Measurements from ENCODE around the gene LRRC8E. TPM values are rescaled to one million over a fixed set of nuclear protein-coding genes. Genes with fewer than 3 reads are reported as not detected.

Gene LRRC8E
- total and polyA plus RNA-seq, 10 of the 15 experiments (the other 5 are each of a cell fraction or from before 2014, with no cell fraction given), result 0.04 to 0.32 (median 0.25) TPM; not detected in 7

- TF ChIP-seq ATF3 (IDR thresholded peaks at IDR 0.05; ENCODE audit: borderline replicate concordance, extremely low read depth, low read depth, low read length), result no peak
- TF ChIP-seq CBX5 (IDR thresholded peaks at IDR 0.05; ENCODE audit: low read depth), result no peak
- no peak for TF ChIP-seq ZBTB11 (CRISPR knock-in tag; IDR thresholded peaks at IDR 0.05)
- no peak for TF ChIP-seq STAT1 (conservative IDR thresholded peaks at IDR 0.05)
- TF ChIP-seq EED (IDR thresholded peaks at IDR 0.05; ENCODE audit: low read depth), result no peak
- TF ChIP-seq IRF3 (IDR thresholded peaks at IDR 0.05), result no peak
- no peak for TF ChIP-seq JUNB (IDR thresholded peaks at IDR 0.05)
Observed at GRCh38 chr19:7879111-7879807, 9.1 kb upstream of the LRRC8E start (continued).

- no peak overlapping the region for H3K4me3 ChIP-seq
- ATAC-seq (no peak), DNase-seq (ENCODE audit: low read depth, low spot score) (no peak), FAIRE-seq (no peak)
- no peak overlapping the region for H3K27ac ChIP-seq (ENCODE audit: control insufficient read depth, insufficient read depth)
- ChIA-PET SMC1A (ENCODE audit: uncharacterized antibody, unreplicated experiment) (no interaction called here), CTCF (interaction anchor here (0.6 to 1.0 kb wide), 2 partner anchors 21 to 28 kb away, joined by 3 read pairs; no protein-coding TSS in a partner anchor), RAD21 (ENCODE audit: unreplicated experiment) (no interaction called here), POLR2A (no interaction called here)
- in situ Hi-C loops (cut with MboI) (no loop called here), intact Hi-C loops (cut with micrococcal nuclease; ENCODE audit: unreplicated experiment) (no loop called here)
- no peaks in the 10 kb centered on the region for H3K9me3 ChIP-seq (replicated peaks; ENCODE audit: control insufficient read depth, insufficient read depth, low read length)
- no peak overlapping the region for H2AFZ ChIP-seq (ENCODE audit: control insufficient read depth, low read depth, low read length)
- no peaks in the 10 kb centered on the region for H3K36me3 ChIP-seq (ENCODE audit: control insufficient read depth in 2 of 2, insufficient read depth in 2 of 2, low read length in 1 of 2)
- H4K20me1 ChIP-seq (ENCODE audit: control insufficient read depth, insufficient read depth), result no peaks in the 10 kb centered on the region
- H3K79me2 ChIP-seq (ENCODE audit: control insufficient read depth, insufficient read depth, low read length), result no peaks in the 10 kb centered on the region
- H3K4me2 ChIP-seq (ENCODE audit: control insufficient read depth, insufficient read depth), result no peak overlapping the region
- H3K9ac ChIP-seq (ENCODE audit: control insufficient read depth, insufficient read depth, low read length), result no peak overlapping the region
- no TSS peak for BruUV-seq (replicated peaks)
- no peaks in the 10 kb centered on the region for H3K4me1 ChIP-seq (ENCODE audit: control insufficient read depth, insufficient read depth, low read length)
- H3K27me3 ChIP-seq (replicated peaks in 1 of 2; ENCODE audit: control insufficient read depth in 2 of 2, insufficient read depth in 2 of 2, low read length in 1 of 2), result no peaks in the 10 kb centered on the region
- 70% methylated on average over 19 of the region's 19 CpGs for WGBS (ENCODE audit: insufficient coverage, insufficient replicate concordance, low lambda C conversion rate, missing lambda C conversion rate)
- TF ChIP-seq BRCA1 (IDR thresholded peaks at IDR 0.05; ENCODE audit: low read depth, low read length) (no peak), HDAC2 (IDR thresholded peaks at IDR 0.05) (no peak), ELK1 (IDR thresholded peaks at IDR 0.05; ENCODE audit: low read depth, low read length) (no peak), NFYA (IDR thresholded peaks at IDR 0.05; ENCODE audit: borderline replicate concordance, low read depth, low read length) (no peak), JUNB (IDR thresholded peaks at IDR 0.05) (no peak), SIX5 (IDR thresholded peaks at IDR 0.05; ENCODE audit: low read depth, low read length, severe bottlenecking) (no peak), NRF1 (conservative IDR thresholded peaks at IDR 0.05; ENCODE audit: low read depth, low read length) (no peak), RUNX3 (IDR thresholded peaks at IDR 0.05; ENCODE audit: low read length) (no peak), ZNF24 (IDR thresholded peaks at IDR 0.05) (no peak), GABPA (IDR thresholded peaks at IDR 0.05; ENCODE audit: low read depth) (no peak), MEF2A (IDR thresholded peaks at IDR 0.05; ENCODE audit: insufficient read depth, low read depth, low read length) (no peak), MYC (IDR thresholded peaks at IDR 0.05; ENCODE audit: insufficient read depth, insufficient read length, insufficient replicate concordance, low read length, severe bottlenecking) (no peak)
Observed at GRCh38 chr19:7879836-7880235, 8.5 kb upstream of the LRRC8E start.
